Esophagus squamous epithelium (tissue), 5 donors: ENCODE results near the gene TLE3. TPM values are rescaled to one million over a fixed set of nuclear protein-coding genes. Genes with fewer than 3 reads are reported as not detected.

Source experiments
- DNase-seq: peaks from one replicate; lab custom pipeline; 2025; lab: John Stamatoyannopoulos, UW
- H3K27ac ChIP-seq, 4 donors: fragments of 200-600 bp; sonication (generic); one replicate each; pipeline ENCODE4 v1.5.1; 2016 to 2019; ENCODE audit warnings: mild to moderate bottlenecking in 1 of 4
- H3K27me3 ChIP-seq, 4 donors: fragments of 200-600 bp; sonication (generic); 1 replicate in 3 of 4; 2 replicates in 1 of 4; pipeline versions ENCODE4 v1.5.1 to v1.6.0; 2017 to 2021; ENCODE audit warnings: antibody characterized with exemption in 1 of 4
- H3K36me3 ChIP-seq, 3 donors: fragments of 200-600 bp; sonication (generic); one replicate each; pipeline ENCODE4 v1.5.1; 2016 to 2019
- H3K4me1 ChIP-seq, 3 donors: fragments of 200-600 bp; sonication (generic); one replicate each; pipeline ENCODE4 v1.5.1; 2017 to 2019
- H3K4me3 ChIP-seq, 4 donors: fragments of 200-600 bp; sonication (generic); 1 replicate in 3 of 4; 2 replicates in 1 of 4; pipeline ENCODE4 v1.5.1; 2016 to 2019; ENCODE audit warnings: mild to moderate bottlenecking in 2 of 4, moderate library complexity in 1 of 4
- H3K9me3 ChIP-seq, 3 donors: fragments of 200-600 bp; sonication (generic); one replicate each; pipeline ENCODE4 v1.5.1; 2016 to 2019
- CTCF ChIP-seq, 6 experiments: fragments of 450-650 bp in 4 of 6; fragments of 200-600 bp in 2 of 6; sonication (generic) in 2 of 6; IDR thresholded peaks; one replicate each; pipeline ENCODE4 v1.5.1; 2016 to 2019; ENCODE audit warnings: antibody characterized with exemption in 6 of 6, mild to moderate bottlenecking in 4 of 6, moderate library complexity in 4 of 6
- POLR2A ChIP-seq, 4 donors: fragments of 450-650 bp; IDR thresholded peaks; one replicate each; pipeline ENCODE4 v1.6.1; 2017; ENCODE audit warnings: antibody characterized with exemption in 4 of 4, mild to moderate bottlenecking in 4 of 4, moderate library complexity in 3 of 4
- WGBS, 2 donors: methylation state at CpG; one replicate each; pipeline ENCODE4 v1.1.5; 2018; 5-methylcytosine and 5-hydroxymethylcytosine counted together
- intact Hi-C: fragments of 100-400 bp; cut with DNase I; formaldehyde crosslinking; loops from one replicate; pipeline ENCODE4 v1.15.0; 2022
- total RNA-seq, 4 donors: library from RNA; depleted of rRNA; stranded (reverse); fragments of >200 nt; gene quantifications; one replicate each; pipeline ENCODE4 v1.1.0, GENCODE V29; 2016
- donor health status: DM: yes; HTN: yes; CAD: no.

The TLE3 gene
- total RNA-seq, 4 donors from 2014 or later: 49.6 to 133 (median 64.4) TPM

- H3K9me3 ChIP-seq: peaks cover 0 to 5% (median 0%) of the 10 kb centered on the region in 3 donors
- no peaks in the 10 kb centered on the region for H3K36me3 ChIP-seq
- H3K4me1 ChIP-seq: peaks cover 0 to 9% (median 0%) of the 10 kb centered on the region in 3 donors
- DNase-seq: no peak
- intact Hi-C loops: no loop called here
- no peak overlapping the region for H3K27ac ChIP-seq
- H3K27me3 ChIP-seq: peaks cover 0 to 84% (median 0%) of the 10 kb centered on the region in 4 donors
- TF ChIP-seq POLR2A (IDR thresholded peaks at IDR 0.05): no peak
- no peak for TF ChIP-seq CTCF (IDR thresholded peaks at IDR 0.05)
- WGBS, 2 donors: 49 to 60% methylated on average over 3 to 5 of the region's 9 CpGs
- no peak overlapping the region for H3K4me3 ChIP-seq
These were observed 82.7 kb downstream of the TLE3 start for GRCh38 chr15:70014860-70015490.

- intact Hi-C loops: no loop called here
- Histone ChIP-seq H3K9me3 (peaks cover 0 to 5% (median 0%) of the 10 kb centered on the region in 3 donors), H3K36me3 (no peaks in the 10 kb centered on the region), H3K4me3 (no peak overlapping the region), H3K27ac (no peak overlapping the region), H3K4me1 (peaks cover 0 to 9% (median 0%) of the 10 kb centered on the region in 3 donors), H3K27me3 (peaks cover 0 to 86% (median 0%) of the 10 kb centered on the region in 4 donors)
- 84 to 88% methylated on average over 3 to 6 of the region's 6 CpGs for WGBS, 2 donors
- no peak for DNase-seq
- TF ChIP-seq CTCF (IDR thresholded peaks at IDR 0.05): no peak
- no peak for TF ChIP-seq POLR2A (IDR thresholded peaks at IDR 0.05)
These were observed 83.4 kb downstream of the TLE3 start for GRCh38 chr15:70014331-70014730.

- Histone ChIP-seq H3K4me3 (no peak overlapping the region), H3K9me3 (peaks cover 0 to 5% (median 0%) of the 10 kb centered on the region in 3 donors), H3K27me3 (peaks cover 0 to 86% (median 0%) of the 10 kb centered on the region in 4 donors), H3K4me1 (peaks cover 0 to 9% (median 0%) of the 10 kb centered on the region in 3 donors), H3K27ac (no peak overlapping the region), H3K36me3 (no peaks in the 10 kb centered on the region)
- DNase-seq: no peak
- TF ChIP-seq POLR2A (IDR thresholded peaks at IDR 0.05): no peak
- TF ChIP-seq CTCF (IDR thresholded peaks at IDR 0.05): no peak
- intact Hi-C loops: no loop called here
- WGBS, 2 donors: 78 to 80% methylated on average over 7 to 8 of the region's 8 CpGs
These were observed 83.9 kb downstream of the TLE3 start for GRCh38 chr15:70013656-70014313.

- intact Hi-C loops: no loop called here
- Histone ChIP-seq H3K4me3 (no peak overlapping the region), H3K27me3 (peaks cover 0 to 78% (median 0%) of the 10 kb centered on the region in 4 donors), H3K9me3 (peaks cover 0 to 5% (median 0%) of the 10 kb centered on the region in 3 donors), H3K4me1 (peaks cover 0 to 9% (median 0%) of the 10 kb centered on the region in 3 donors), H3K36me3 (no peaks in the 10 kb centered on the region), H3K27ac (no peak overlapping the region)
- DNase-seq: no peak
- WGBS, 2 donors: 66 to 88% methylated on average over 4 of the region's 4 CpGs
- no peak for TF ChIP-seq CTCF (IDR thresholded peaks at IDR 0.05)
- no peak for TF ChIP-seq POLR2A (IDR thresholded peaks at IDR 0.05)
These were observed 84.8 kb downstream of the TLE3 start for GRCh38 chr15:70012895-70013294.

- no peak overlapping the region for H3K4me3 ChIP-seq
- H3K9me3 ChIP-seq: no peaks in the 10 kb centered on the region
- WGBS, 2 donors: 80 to 82% methylated on average over 3 of the region's 3 CpGs
- H3K36me3 ChIP-seq: no peaks in the 10 kb centered on the region
- no peak for DNase-seq
- peaks cover 0 to 9% (median 0%) of the 10 kb centered on the region in 3 donors for H3K4me1 ChIP-seq
- no peak overlapping the region for H3K27ac ChIP-seq
- no peak for TF ChIP-seq POLR2A (IDR thresholded peaks at IDR 0.05)
- no peak for TF ChIP-seq CTCF (IDR thresholded peaks at IDR 0.05)
- intact Hi-C loops: no loop called here
- H3K27me3 ChIP-seq: peaks cover 0 to 78% (median 0%) of the 10 kb centered on the region in 4 donors
These were observed 88.9 kb downstream of the TLE3 start for GRCh38 chr15:70008697-70009290.
